ENCODE measurements around the gene GMPR. TPM values are rescaled to one million over a fixed set of nuclear protein-coding genes. Genes with fewer than 3 reads are reported as not detected.
A peak's percentile ranks its signal among the peaks of the same experiment; 100 is the strongest.

GMPR gene
- total RNA-seq, 4 donors from 2014 or later = 3.6 to 8.1 (median 6.3) TPM; not detected in 1

GRCh38 chr6:16278048-16278724, 39.8 kb downstream of the GMPR start:
- no peaks in the 10 kb centered on the region for H3K36me3 ChIP-seq
- no peaks in the 10 kb centered on the region for H3K4me1 ChIP-seq
- no peaks in the 10 kb centered on the region for H3K9me3 ChIP-seq
- no peak for DNase-seq
- H3K27me3 ChIP-seq = no peaks in the 10 kb centered on the region
- TF ChIP-seq POLR2A (IDR thresholded peaks at IDR 0.05) = no peak
- TF ChIP-seq, protein P1, sequence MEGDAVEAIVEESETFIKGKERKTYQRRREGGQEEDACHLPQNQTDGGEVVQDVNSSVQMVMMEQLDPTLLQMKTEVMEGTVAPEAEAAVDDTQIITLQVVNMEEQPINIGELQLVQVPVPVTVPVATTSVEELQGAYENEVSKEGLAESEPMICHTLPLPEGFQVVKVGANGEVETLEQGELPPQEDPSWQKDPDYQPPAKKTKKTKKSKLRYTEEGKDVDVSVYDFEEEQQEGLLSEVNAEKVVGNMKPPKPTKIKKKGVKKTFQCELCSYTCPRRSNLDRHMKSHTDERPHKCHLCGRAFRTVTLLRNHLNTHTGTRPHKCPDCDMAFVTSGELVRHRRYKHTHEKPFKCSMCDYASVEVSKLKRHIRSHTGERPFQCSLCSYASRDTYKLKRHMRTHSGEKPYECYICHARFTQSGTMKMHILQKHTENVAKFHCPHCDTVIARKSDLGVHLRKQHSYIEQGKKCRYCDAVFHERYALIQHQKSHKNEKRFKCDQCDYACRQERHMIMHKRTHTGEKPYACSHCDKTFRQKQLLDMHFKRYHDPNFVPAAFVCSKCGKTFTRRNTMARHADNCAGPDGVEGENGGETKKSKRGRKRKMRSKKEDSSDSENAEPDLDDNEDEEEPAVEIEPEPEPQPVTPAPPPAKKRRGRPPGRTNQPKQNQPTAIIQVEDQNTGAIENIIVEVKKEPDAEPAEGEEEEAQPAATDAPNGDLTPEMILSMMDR (IDR thresholded peaks at IDR 0.05) = no peak
- no peak overlapping the region for H3K4me3 ChIP-seq
- peak overlapping the region in 2 of 4 donors; percentile 65 to 66 for H3K27ac ChIP-seq

DNA sequence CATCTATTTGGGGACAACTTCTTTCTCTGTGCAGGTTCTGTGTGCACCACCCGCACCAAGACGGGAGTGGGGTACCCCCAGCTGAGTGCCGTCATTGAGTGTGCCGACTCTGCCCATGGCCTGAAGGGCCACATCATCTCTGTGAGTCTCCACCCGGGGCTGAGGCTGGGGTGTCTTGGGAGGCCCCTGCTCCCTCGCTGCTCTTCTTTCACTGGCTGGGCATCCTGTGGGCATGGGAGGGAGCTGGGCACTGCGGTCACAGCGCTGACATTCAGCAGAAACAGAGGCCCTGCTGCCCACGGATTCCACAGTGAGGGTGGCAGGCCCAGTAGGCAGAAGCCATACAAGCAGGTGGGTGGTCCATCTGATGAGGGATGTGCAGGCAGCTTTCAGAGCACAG, 40.4 kb downstream of the GMPR start:
- Histone ChIP-seq H3K4me1 (no peaks in the 10 kb centered on the region), H3K4me3 (no peak overlapping the region), H3K9me3 (no peaks in the 10 kb centered on the region), H3K27ac (peak overlapping the region in 2 of 4 donors; percentile 65 to 66), H3K36me3 (no peaks in the 10 kb centered on the region), H3K27me3 (no peaks in the 10 kb centered on the region)
- TF ChIP-seq POLR2A (IDR thresholded peaks at IDR 0.05) = no peak
- TF ChIP-seq, protein P1 (IDR thresholded peaks at IDR 0.05) = no peak
- DNase-seq = no peak

GRCh38 chr6:16279243-16279642, 40.9 kb downstream of the GMPR start:
- TF ChIP-seq POLR2A (IDR thresholded peaks at IDR 0.05) = no peak
- TF ChIP-seq, protein P1 (IDR thresholded peaks at IDR 0.05) = no peak
- DNase-seq = no peak
- no peaks in the 10 kb centered on the region for H3K36me3 ChIP-seq

GRCh38 chr6:16282370-16282769, 44.0 kb downstream of the GMPR start:
- DNase-seq = no peak
- TF ChIP-seq POLR2A (IDR thresholded peaks at IDR 0.05) = no peak
- TF ChIP-seq, protein P1 (IDR thresholded peaks at IDR 0.05) = no peak
- no peak overlapping the region for H3K27ac ChIP-seq
- no peak overlapping the region for H3K4me3 ChIP-seq
- no peaks in the 10 kb centered on the region for H3K27me3 ChIP-seq
- no peaks in the 10 kb centered on the region for H3K4me1 ChIP-seq
- no peaks in the 10 kb centered on the region for H3K9me3 ChIP-seq
- no peaks in the 10 kb centered on the region for H3K36me3 ChIP-seq

More at GRCh38 chr6:16279243-16279642, 40.9 kb downstream of the GMPR start:
- H3K4me3 ChIP-seq = no peak overlapping the region
- no peaks in the 10 kb centered on the region for H3K9me3 ChIP-seq
- no peaks in the 10 kb centered on the region for H3K27me3 ChIP-seq
- no peaks in the 10 kb centered on the region for H3K4me1 ChIP-seq
- no peak overlapping the region for H3K27ac ChIP-seq

- Histone ChIP-seq H3K36me3 (no peaks in the 10 kb centered on the region), H3K27me3 (no peaks in the 10 kb centered on the region), H3K9me3 (no peaks in the 10 kb centered on the region), H3K27ac (no peak overlapping the region), H3K4me3 (no peak overlapping the region), H3K4me1 (no peaks in the 10 kb centered on the region)
- TF ChIP-seq, protein P1 (IDR thresholded peaks at IDR 0.05) = no peak
- TF ChIP-seq POLR2A (IDR thresholded peaks at IDR 0.05) = no peak
- DNase-seq = no peak
These were observed 46.1 kb downstream of the GMPR start for GRCh38 chr6:16284472-16284871.

Data from Peyer's patch (tissue), 4 donors.